ENCODE measurements around the gene TMC1.
"Not testable (repeated sequence)": the region's sequence is repeated elsewhere in the genome, so short reads cannot be mapped to it uniquely, and the experiment has no call there.

TMC1 gene

DNA sequence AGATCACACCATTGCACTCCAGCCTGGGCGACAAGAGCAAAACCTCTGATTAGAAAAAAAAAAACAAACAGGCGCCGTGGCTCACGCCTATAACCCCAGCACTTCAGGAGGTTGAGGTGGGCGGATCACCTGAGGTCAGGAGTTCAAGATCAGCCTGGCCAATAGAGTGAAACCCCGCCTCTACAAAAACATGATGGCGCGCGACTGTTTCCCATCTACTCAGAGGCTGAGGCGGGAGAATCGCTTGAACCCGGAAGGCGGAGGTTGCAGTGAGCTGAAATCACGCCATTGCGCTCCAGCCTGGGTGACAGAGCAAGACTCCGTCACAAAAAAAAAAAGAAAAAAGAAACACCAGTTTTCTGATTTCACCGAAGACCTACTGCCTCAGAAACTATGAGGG, at the start of gene TMC1:
Gene TMC1, plus strand, starts transcription at position 193 of the 400 bp plus-strand sequence. CDS start 127,041 bp downstream, outside the sequence.
- DNase-seq: not testable (repeated sequence)

DNA sequence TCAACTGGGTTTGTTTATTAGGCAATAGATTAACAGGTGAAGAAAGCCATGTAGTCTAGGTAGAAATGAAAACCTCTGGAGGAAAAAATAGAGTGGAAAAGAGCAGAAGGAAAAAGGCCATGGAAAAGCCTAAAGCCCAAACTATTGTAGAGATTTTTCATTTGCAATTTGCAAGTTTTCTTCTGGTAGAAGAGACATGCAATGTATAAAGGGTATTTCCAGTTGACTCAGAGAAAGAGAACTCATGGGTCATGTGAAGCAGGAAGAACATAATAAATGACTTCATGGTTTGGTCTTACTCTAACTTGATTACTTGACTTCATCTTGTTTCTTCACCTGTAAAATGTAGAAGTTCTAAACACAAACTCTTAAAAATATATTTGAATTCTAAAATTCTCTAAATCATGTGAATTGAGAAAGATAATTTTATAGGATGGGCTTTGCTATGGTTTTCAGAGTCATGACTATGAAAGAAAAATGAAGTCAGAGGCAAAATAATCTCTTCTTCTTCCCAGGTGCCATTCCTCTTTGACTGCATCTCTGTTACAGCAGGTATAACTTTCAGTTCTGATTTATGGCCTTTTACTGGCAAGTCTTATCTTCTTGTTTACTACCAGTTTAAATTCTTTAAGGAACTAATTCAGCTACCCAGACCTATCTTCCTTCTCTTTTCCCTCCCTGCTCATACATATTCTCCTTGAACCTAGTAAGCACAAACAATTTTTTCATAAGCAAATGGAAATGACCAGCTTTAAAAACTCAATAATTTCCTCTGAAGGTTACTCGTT, 47.7 kb upstream of the TMC1 start:
- no peak for DNase-seq

DNA sequence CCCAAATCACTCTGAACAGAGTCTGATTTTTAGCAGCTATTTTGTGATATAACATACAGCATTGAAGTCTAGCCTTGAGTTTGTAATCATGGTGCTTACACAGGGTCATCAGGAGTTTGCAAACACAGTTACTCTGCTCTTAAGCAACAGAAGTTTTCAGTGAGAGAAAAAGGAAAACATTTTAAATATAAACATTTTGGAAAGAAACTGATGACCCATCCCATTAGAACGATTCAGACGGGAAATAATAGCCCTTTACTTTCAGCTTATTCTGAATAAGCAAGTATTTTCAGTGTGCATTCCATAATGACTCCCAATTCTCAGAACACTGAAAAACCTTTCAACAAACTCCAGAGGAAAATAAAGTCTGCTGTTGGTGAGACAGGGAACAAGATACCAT, 46.7 kb upstream of the TMC1 start:
- DNase-seq: no peak

GRCh38 chr9:72476100-72476499, 45.3 kb upstream of the TMC1 start:
- DNase-seq: no peak

DNA sequence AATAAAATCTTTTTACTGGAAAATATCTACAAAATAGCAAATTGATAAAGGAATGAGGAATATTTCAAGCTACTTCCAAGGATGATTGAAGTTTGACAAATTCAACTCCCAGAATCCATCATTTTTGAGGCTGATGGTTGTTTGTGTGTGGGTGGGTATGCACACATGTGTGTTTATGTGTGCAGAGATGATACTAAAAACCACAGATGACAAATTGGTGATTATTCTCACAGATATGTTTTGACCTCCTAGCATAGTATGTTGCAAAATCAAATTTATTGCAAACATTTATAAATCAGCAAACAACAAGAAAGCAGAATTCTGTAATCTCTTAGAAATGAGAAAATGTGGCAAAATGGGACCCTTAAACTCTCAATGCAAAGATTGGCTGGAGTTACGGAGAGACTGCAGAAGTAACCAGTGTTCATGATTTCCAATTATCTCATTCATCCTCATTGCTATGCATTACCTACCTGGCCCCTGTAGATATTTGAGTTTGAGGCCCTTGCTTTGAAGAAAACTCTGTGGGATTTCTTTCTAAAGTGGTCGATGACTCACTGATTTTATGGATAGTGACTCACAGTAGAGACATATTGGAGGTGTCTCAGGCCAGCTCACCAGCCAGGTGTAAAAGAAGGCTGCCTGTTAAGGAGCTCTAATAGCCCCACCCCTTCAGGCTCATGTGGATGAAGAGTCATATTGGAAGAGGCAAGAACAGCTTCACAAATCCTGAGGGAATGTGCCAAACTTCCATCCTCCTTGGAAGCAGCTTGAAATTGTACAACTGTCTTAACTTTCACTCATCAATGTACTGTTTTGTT, 44.6 kb upstream of the TMC1 start:
- no peak for DNase-seq

- DNase-seq: no peak
Observed at GRCh38 chr9:72477930-72478518, 43.4 kb upstream of the TMC1 start.

- no peak for DNase-seq
Observed at GRCh38 chr9:72478966-72479365, 42.4 kb upstream of the TMC1 start.

- DNase-seq: not testable (repeated sequence)
Observed at GRCh38 chr9:72480261-72480660, 41.1 kb upstream of the TMC1 start.

DNA sequence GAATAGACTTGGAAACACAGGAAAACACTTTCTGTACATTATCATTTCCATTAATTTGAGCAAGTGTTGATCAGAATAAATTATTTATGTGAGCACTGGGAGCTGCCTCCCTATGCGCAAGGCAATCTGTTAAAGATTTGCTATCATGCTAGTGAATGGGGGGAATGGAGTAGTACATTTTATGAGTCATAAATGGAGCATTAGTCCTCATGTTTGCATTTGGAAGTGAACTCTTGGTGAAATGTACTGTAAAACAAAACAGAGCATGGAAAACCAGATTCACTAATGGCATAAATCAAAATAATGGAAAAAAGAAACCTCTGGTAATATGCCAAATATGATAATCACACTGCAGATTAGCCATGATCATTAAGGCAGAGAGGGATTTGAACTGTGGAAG, 40.5 kb upstream of the TMC1 start:
- no peak for DNase-seq

GRCh38 chr9:72485821-72486593, 35.4 kb upstream of the TMC1 start:
- DNase-seq: no peak

DNA sequence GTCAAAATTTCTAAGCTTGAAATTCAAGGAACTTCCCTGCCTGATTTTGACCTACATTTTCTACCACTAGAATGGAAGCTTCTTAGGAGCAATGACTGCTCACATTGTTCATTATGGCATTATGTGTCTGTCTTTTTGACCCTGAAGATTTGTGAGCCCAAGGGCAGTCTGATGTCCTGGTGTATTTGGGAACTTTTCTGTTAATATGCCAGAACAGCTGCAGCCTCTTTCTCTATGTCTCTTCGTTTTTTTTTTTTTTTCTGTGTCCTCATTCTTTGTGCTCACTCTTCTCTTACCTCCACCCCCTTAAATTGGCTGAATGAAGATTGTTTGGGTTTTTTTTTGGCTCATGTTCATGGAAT, 34.8 kb upstream of the TMC1 start:
- no peak for DNase-seq

- not testable (repeated sequence) for DNase-seq
Observed at GRCh38 chr9:72487665-72488064, 33.7 kb upstream of the TMC1 start.

DNA sequence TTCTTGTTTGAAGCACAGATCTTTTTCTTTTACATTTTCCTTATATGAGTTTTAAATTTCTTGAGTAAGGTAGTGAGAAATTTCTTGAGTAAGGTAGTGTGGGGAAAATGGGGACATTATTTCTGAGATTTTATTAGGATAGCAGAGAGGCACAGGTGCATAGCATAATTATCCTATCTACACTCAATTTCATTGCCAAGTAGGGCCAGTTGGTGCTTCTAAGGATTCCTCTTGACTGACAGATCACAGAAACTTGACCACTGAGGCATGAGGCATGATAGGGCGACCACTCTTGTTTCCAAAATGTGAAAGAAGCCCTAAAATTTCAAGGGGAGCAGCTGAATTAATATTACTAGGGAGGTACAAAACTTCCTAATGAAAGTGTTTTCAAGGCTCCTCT, 31.4 kb upstream of the TMC1 start:
- DNase-seq: no peak

DNA sequence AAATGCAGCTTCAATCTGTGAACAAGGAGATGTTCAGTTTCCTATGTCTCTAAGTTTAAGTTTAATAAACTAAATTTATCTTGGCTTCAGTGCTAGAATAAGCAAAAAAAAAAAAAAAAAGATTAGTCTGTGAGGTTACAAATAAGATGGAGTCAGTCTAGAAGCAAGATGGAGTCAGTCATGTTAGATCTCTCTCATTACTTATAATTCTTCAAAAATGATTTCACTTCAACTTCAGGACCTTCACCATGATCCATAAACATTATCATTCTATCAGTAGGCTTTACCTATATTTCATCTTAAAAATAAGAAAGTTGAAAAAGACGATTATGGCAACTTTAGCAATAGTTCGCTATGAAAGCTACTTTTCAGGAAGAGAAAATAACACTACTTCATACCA, 30.2 kb upstream of the TMC1 start:
- DNase-seq: no peak

DNA sequence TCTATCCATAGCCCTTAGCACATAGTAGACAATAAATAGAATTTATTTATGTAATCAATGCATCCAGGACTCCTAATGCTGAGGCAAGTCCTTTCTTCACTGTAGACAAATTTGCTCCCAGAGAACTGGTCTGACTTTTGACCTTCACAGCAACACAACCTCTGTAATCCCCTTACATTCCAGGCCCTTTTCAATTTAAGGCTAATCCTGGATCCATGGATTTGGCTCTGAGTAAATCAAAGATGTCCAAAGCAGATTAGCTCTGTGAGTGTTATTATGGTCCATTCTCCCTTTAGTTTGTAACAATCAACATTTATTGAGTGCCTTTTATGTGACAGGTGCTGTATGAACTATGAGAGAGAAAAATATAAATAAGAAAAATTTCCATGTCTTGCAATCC, 27.4 kb upstream of the TMC1 start:
- DNase-seq: no peak

DNA sequence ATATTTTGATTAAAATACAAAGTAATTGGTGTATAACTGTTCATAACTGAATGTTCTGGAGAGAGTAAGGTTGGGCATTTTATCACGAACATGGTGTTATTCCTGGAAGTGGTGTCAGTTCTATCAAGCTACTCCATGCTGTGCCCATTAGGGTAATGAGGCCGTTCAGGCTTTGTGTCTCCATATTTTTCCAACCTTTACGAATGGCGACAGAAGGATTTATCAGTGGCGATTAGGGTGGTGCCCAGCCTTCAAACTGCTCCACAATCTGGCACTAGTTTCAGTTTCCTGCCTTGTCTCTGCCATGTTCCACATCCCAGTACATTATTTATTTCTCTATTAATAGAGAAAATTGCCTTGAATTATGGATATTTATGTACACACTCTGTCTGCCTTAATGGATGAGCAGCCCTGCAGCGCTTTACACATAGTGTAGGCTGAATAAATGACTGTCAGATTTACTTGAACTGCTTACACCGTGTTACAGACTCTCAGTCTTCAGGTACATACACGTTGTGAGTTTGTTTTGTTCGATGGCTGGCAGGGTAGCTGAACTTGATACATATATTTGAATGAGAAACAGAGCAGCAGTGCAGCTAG, 23.9 kb upstream of the TMC1 start:
- DNase-seq: no peak

DNA sequence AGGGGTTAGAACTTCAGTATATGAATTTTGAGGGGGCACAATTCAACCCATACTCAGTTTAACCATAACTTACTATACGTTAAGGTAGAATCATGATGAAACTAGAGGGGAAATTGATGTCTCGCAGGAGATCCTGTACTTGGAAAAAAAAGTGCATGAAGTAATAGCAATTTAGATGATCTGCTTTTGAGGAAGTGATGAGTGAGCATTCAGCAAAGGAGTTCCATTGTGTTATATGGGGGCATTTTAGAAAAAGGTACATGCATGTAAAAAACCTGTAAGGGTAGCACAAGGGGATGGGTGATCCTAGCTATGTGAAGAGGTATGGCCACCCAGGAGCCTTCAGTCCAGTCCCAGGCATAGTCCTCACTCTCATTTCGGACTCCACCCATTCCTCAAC, 14.8 kb upstream of the TMC1 start:
- DNase-seq: no peak

GRCh38 chr9:72509053-72509452, 12.4 kb upstream of the TMC1 start:
- DNase-seq: no peak

- DNase-seq: no peak
Observed at GRCh38 chr9:72509635-72510034, 11.8 kb upstream of the TMC1 start.

DNA sequence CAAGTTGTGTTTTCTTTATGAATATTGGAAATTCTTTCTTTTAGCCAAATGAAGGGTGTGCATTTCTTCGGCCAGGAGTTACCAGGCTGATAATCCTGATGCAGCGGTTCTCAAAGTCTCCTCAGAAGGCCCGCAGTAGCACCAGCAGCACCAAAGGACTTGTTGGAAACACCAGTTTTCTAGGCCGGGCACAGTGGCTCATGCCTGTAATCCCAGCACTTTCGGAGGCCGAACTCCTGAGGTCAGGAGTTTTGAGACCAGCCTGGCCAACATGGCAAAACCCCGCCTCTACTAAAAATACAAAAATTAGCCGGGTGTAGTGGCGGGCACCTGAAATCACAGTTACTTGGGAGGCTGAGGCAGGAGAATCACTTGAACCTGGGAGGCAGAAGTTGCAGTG, 397 bp upstream of the TMC1 start:
- DNase-seq: not testable (repeated sequence)

- DNase-seq: no peak
Observed at GRCh38 chr9:72524820-72525540, 3.6 kb downstream of the TMC1 start.
